CD14-positive monocyte (primary cell): Measurements from ENCODE around the gene APOC4. TPM values are rescaled to one million over a fixed set of nuclear protein-coding genes. Genes with fewer than 3 reads are reported as not detected.

Experiments
- DNase-seq, 3 donors: peaks; one replicate each; pipeline ENCODE4 v3.0.0-alpha.2; 2011 to 2022
- H2AFZ ChIP-seq: 2 replicates; pipeline ENCODE4 v1.6.0; 2012; ENCODE audit warnings: mild to moderate bottlenecking, low read depth, low read length, inconsistent platforms; ENCODE audit not compliant: insufficient read depth, poor library complexity, severe bottlenecking
- H3K27ac ChIP-seq, 2 donors: 1 replicate in 1 of 2; 2 replicates in 1 of 2; pipeline ENCODE4 v1.5.1; 2012 to 2013; ENCODE audit warnings: low read length in 2 of 2, control low read depth in 1 of 2, inconsistent platforms in 1 of 2, low read depth in 1 of 2, mild to moderate bottlenecking in 1 of 2
- H3K27me3 ChIP-seq, 2 donors: one replicate each; pipeline versions ENCODE4 v1.6.0 to v1.6.1; 2011 to 2013; ENCODE audit warnings: low read length in 2 of 2; ENCODE audit not compliant: control insufficient read depth in 2 of 2, insufficient read depth in 2 of 2
- H3K36me3 ChIP-seq, 2 donors: replicated peaks in 1 of 2; 1 replicate in 1 of 2; 2 replicates in 1 of 2; pipeline versions ENCODE4 v1.5.1 to v1.6.1; 2012 to 2013; ENCODE audit warnings: low read length in 2 of 2, control low read depth in 1 of 2, inconsistent platforms in 1 of 2, mild to moderate bottlenecking in 1 of 2; ENCODE audit not compliant: insufficient read depth in 2 of 2, control insufficient read depth in 1 of 2
- H3K4me1 ChIP-seq, 2 donors: 1 replicate in 1 of 2; 2 replicates in 1 of 2; pipeline versions ENCODE4 v1.5.1 to v1.6.1; 2012 to 2013; ENCODE audit warnings: low read length in 2 of 2, control low read depth in 1 of 2, inconsistent platforms in 1 of 2, mild to moderate bottlenecking in 1 of 2, moderate library complexity in 1 of 2; ENCODE audit not compliant: insufficient read depth in 2 of 2, control insufficient read depth in 1 of 2
- H3K4me2 ChIP-seq: replicated peaks from 2 replicates; pipeline ENCODE3; 2012; ENCODE audit warnings: low read length, moderate library complexity, mild to moderate bottlenecking; ENCODE audit not compliant: poor library complexity, severe bottlenecking; ENCODE audit errors: extremely low read depth
- H3K4me3 ChIP-seq, 3 experiments: fragments of 200-600 bp in 1 of 3; sonication (generic) in 1 of 3; replicated peaks in 1 of 3; 1 replicate in 2 of 3; 2 replicates in 1 of 3; pipeline ENCODE4 v1.5.1; 2011 to 2013; ENCODE audit warnings: low read length in 3 of 3, mild to moderate bottlenecking in 3 of 3, control low read depth in 2 of 3, low read depth in 2 of 3, inconsistent platforms in 1 of 3, moderate library complexity in 1 of 3
- H3K79me2 ChIP-seq: 2 replicates; pipeline ENCODE4 v1.6.0; 2012; ENCODE audit warnings: mild to moderate bottlenecking, control low read depth, inconsistent platforms, low read length, moderate library complexity; ENCODE audit not compliant: insufficient read depth
- H3K9ac ChIP-seq: 2 replicates; pipeline ENCODE4 v1.6.0; 2017; ENCODE audit warnings: low read length, mild to moderate bottlenecking; ENCODE audit not compliant: insufficient read depth, poor library complexity, severe bottlenecking
- H3K9me3 ChIP-seq, 2 donors: replicated peaks in 1 of 2; 1 replicate in 1 of 2; 2 replicates in 1 of 2; pipeline versions ENCODE4 v1.5.1 to v1.6.1; 2012 to 2013; ENCODE audit warnings: low read length in 2 of 2, control low read depth in 1 of 2; ENCODE audit not compliant: control insufficient read depth in 1 of 2, insufficient read depth in 1 of 2
- H4K20me1 ChIP-seq: 2 replicates; pipeline ENCODE4 v1.6.0; 2012; ENCODE audit warnings: mild to moderate bottlenecking, low read length, control low read depth, moderate library complexity; ENCODE audit not compliant: insufficient read depth
- H3K27ac Mint-ChIP-seq, 7 donors: one replicate each; pipeline ENCODE4 v1.8.0; 2020; ENCODE audit warnings: mild to moderate bottlenecking in 7 of 7, mixed read lengths in 7 of 7, moderate library complexity in 6 of 7, inconsistent platforms in 2 of 7
- H3K27me3 Mint-ChIP-seq, 3 donors: one replicate each; pipeline ENCODE4 v1.8.0; 2021 to 2022; ENCODE audit warnings: low read depth in 3 of 3, mild to moderate bottlenecking in 3 of 3, mixed read lengths in 3 of 3, moderate library complexity in 3 of 3, inconsistent platforms in 1 of 3
- H3K36me3 Mint-ChIP-seq, 2 donors: one replicate each; pipeline ENCODE4 v1.8.0; 2020; ENCODE audit warnings: mixed read lengths in 2 of 2, inconsistent platforms in 1 of 2, mild to moderate bottlenecking in 1 of 2
- H3K4me1 Mint-ChIP-seq: one replicate; pipeline ENCODE4 v1.8.0; 2020; ENCODE audit warnings: mild to moderate bottlenecking, mixed read lengths
- H3K4me3 Mint-ChIP-seq, 2 donors: one replicate each; pipeline ENCODE4 v1.8.0; 2020; ENCODE audit warnings: mild to moderate bottlenecking in 2 of 2, mixed read lengths in 2 of 2, moderate library complexity in 1 of 2
- H3K9me3 Mint-ChIP-seq, 7 donors: one replicate each; pipeline ENCODE4 v1.8.0; 2020 to 2022; ENCODE audit warnings: mixed read lengths in 7 of 7, mild to moderate bottlenecking in 6 of 7, moderate library complexity in 6 of 7, inconsistent platforms in 2 of 7
- WGBS: methylation state at CpG from one replicate; pipeline ENCODE4 v1.1.5; 2013; ENCODE audit warnings: missing lambda C conversion rate; ENCODE audit not compliant: insufficient coverage; 5-methylcytosine and 5-hydroxymethylcytosine counted together
- intact Hi-C, 2 donors: fragments of 100-400 bp; cut with micrococcal nuclease; formaldehyde crosslinking; loops; one replicate each; pipeline versions ENCODE4 v1.15.0 to v1.15.1; 2023
- polyA plus RNA-seq, 3 donors: library from polyadenylated mRNA; depleted of rRNA in 1 of 3; unstranded in 2 of 3; stranded (reverse) in 1 of 3; fragments of 300-500 nt in 2 of 3; fragments of >200 nt in 1 of 3; fragmentation: Illumina TruSeq in 2 of 3; gene quantifications; 1 replicate in 2 of 3; 2 replicates in 1 of 3; pipeline ENCODE4 v1.2.3, GENCODE V29; 2012 to 2021
- TF ChIP-seq, protein P1 (sequence below): fragments of 200-600 bp; IDR thresholded peaks from one replicate; pipeline ENCODE4 v1.8.0; 2022; ENCODE audit warnings: antibody characterized with exemption, mild to moderate bottlenecking

APOC4 gene
- polyA plus RNA-seq, 3 donors, result not detected

GRCh38 chr19:44927746-44928145 lies 14.3 kb upstream of the APOC4 start:
- H3K27me3 Mint-ChIP-seq, result peaks cover 3 to 6% (median 3%) of the 10 kb centered on the region in 3 donors
- 87% methylated on average over 2 of the region's 5 CpGs for WGBS
- H3K27ac ChIP-seq, result no peak overlapping the region
- H3K27me3 ChIP-seq, result no peaks in the 10 kb centered on the region
- no peaks in the 10 kb centered on the region for H3K9me3 ChIP-seq
- no peaks in the 10 kb centered on the region for H3K36me3 ChIP-seq
- peaks cover 31 to 32% of the 10 kb centered on the region in 2 donors for H3K4me1 ChIP-seq
- no peaks in the 10 kb centered on the region for H3K79me2 ChIP-seq
- H3K27ac Mint-ChIP-seq, result peak overlapping the region in 2 of 7 donors; percentile 36 to 38
- intact Hi-C loops, result no loop called here
- peaks cover 34% of the 10 kb centered on the region for H3K4me1 Mint-ChIP-seq
- TF ChIP-seq, protein P1, sequence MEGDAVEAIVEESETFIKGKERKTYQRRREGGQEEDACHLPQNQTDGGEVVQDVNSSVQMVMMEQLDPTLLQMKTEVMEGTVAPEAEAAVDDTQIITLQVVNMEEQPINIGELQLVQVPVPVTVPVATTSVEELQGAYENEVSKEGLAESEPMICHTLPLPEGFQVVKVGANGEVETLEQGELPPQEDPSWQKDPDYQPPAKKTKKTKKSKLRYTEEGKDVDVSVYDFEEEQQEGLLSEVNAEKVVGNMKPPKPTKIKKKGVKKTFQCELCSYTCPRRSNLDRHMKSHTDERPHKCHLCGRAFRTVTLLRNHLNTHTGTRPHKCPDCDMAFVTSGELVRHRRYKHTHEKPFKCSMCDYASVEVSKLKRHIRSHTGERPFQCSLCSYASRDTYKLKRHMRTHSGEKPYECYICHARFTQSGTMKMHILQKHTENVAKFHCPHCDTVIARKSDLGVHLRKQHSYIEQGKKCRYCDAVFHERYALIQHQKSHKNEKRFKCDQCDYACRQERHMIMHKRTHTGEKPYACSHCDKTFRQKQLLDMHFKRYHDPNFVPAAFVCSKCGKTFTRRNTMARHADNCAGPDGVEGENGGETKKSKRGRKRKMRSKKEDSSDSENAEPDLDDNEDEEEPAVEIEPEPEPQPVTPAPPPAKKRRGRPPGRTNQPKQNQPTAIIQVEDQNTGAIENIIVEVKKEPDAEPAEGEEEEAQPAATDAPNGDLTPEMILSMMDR, result no peak
- no peak overlapping the region for H3K4me3 Mint-ChIP-seq
- H3K9ac ChIP-seq, result no peak overlapping the region
- DNase-seq, result no peak
- H3K36me3 Mint-ChIP-seq, result no peaks in the 10 kb centered on the region
- H3K4me2 ChIP-seq, result no peak overlapping the region
- no peak overlapping the region for H2AFZ ChIP-seq
- no peak overlapping the region for H3K4me3 ChIP-seq
- H3K9me3 Mint-ChIP-seq, result no peaks in the 10 kb centered on the region
- H4K20me1 ChIP-seq, result no peaks in the 10 kb centered on the region

DNA sequence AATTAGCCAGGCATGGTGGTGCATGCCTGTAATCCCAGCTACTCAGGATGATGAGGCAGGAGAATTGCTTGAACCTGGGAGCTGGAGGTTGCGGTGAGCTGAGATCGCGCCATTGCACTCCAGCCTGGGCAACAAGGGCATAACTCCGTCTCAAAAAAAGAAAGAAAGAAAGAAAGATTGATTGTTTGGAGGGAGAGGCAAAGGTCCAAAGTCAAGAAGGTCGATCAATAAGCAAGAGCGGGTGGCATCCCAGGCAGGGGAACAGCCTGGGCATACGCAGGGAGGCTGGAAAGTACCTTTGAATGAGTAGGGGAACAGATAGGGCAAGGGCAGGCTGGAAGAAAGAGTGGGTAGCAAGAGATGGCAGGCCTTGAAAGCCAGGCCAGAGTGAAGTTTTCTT lies 11.9 kb upstream of the APOC4 start:
- H3K9ac ChIP-seq, result no peak overlapping the region
- no peak overlapping the region for H3K4me3 ChIP-seq
- no peaks in the 10 kb centered on the region for H3K79me2 ChIP-seq
- 96% methylated on average over 7 of the region's 7 CpGs for WGBS
- no peaks in the 10 kb centered on the region for H3K36me3 ChIP-seq
- no peaks in the 10 kb centered on the region for H3K9me3 ChIP-seq
- H2AFZ ChIP-seq, result no peak overlapping the region
- no peak overlapping the region for H3K4me3 Mint-ChIP-seq
- intact Hi-C loops, result no loop called here
- peaks cover 3 to 9% (median 3%) of the 10 kb centered on the region in 3 donors for H3K27me3 Mint-ChIP-seq
- no peaks in the 10 kb centered on the region for H3K27me3 ChIP-seq
- H3K4me1 Mint-ChIP-seq, result peaks cover 25% of the 10 kb centered on the region
- H3K36me3 Mint-ChIP-seq, result no peaks in the 10 kb centered on the region
- no peaks in the 10 kb centered on the region for H3K9me3 Mint-ChIP-seq
- no peaks in the 10 kb centered on the region for H4K20me1 ChIP-seq
- no peak overlapping the region for H3K27ac Mint-ChIP-seq
- TF ChIP-seq, protein P1, result no peak
- H3K4me1 ChIP-seq, result peaks cover 22 to 24% of the 10 kb centered on the region in 2 donors
- H3K27ac ChIP-seq, result no peak overlapping the region
- DNase-seq, result no peak
- no peak overlapping the region for H3K4me2 ChIP-seq
